Lung (tissue), 12 donors: Measurements from ENCODE around the gene XXYLT1. TPM values are rescaled to one million over a fixed set of nuclear protein-coding genes. Genes with fewer than 3 reads are reported as not detected.

ENCODE experiments used
- ATAC-seq: fragments of 200-7000 bp; cut with Tn5 transposase; one replicate; pipeline ENCODE4 v1.9.1; 2020; ENCODE audit warnings: moderate number of reproducible peaks; ENCODE audit not compliant: insufficient read depth, low FRiP score
- DNase-seq, 3 donors: peaks; one replicate each; pipeline ENCODE4 v3.0.0-alpha.2; 2013 to 2017
- H3K27ac ChIP-seq, 2 donors: one replicate each; pipeline ENCODE4 v1.5.1; 2013; ENCODE audit warnings: mild to moderate bottlenecking in 2 of 2, moderate library complexity in 2 of 2, control low read depth in 1 of 2, inconsistent platforms in 1 of 2, low read depth in 1 of 2, low read length in 1 of 2
- H3K27me3 ChIP-seq, 3 donors: one replicate each; pipeline ENCODE4 v1.5.1; 2013; ENCODE audit warnings: low read length in 2 of 3; ENCODE audit not compliant: control insufficient read depth in 3 of 3, insufficient read depth in 3 of 3
- H3K36me3 ChIP-seq, 4 donors: one replicate each; pipeline ENCODE4 v1.5.1; 2013; ENCODE audit warnings: low read length in 4 of 4, mild to moderate bottlenecking in 1 of 4, moderate library complexity in 1 of 4; ENCODE audit not compliant: control insufficient read depth in 4 of 4, insufficient read depth in 4 of 4
- H3K4me1 ChIP-seq, 5 donors: one replicate each; pipeline ENCODE4 v1.5.1; 2013; ENCODE audit warnings: low read length in 5 of 5, mild to moderate bottlenecking in 2 of 5, moderate library complexity in 1 of 5; ENCODE audit not compliant: control insufficient read depth in 5 of 5, insufficient read depth in 5 of 5
- H3K4me3 ChIP-seq: one replicate; pipeline ENCODE4 v1.5.1; 2013; ENCODE audit warnings: mild to moderate bottlenecking, control low read depth, moderate library complexity
- H3K9ac ChIP-seq, 2 donors: one replicate each; pipeline ENCODE4 v1.5.1; 2013; ENCODE audit warnings: low read length in 2 of 2, control low read depth in 1 of 2; ENCODE audit not compliant: insufficient read depth in 1 of 2
- H3K9me3 ChIP-seq, 4 donors: one replicate each; pipeline ENCODE4 v1.5.1; 2013; ENCODE audit warnings: low read length in 3 of 4, mild to moderate bottlenecking in 1 of 4, moderate library complexity in 1 of 4; ENCODE audit not compliant: control insufficient read depth in 4 of 4, insufficient read depth in 3 of 4
- CTCF ChIP-seq: IDR thresholded peaks from 2 replicates; pipeline ENCODE4 v1.5.1; 2012; ENCODE audit warnings: mild to moderate bottlenecking; ENCODE audit errors: control extremely low read depth, extremely low read depth
- WGBS, 2 donors: extraction: QIAGEN DNeasy Blood & Tissue Kit; methylation state at CpG; one replicate each; pipeline ENCODE4 v1.1.7; 2013; 5-methylcytosine and 5-hydroxymethylcytosine counted together
- polyA plus RNA-seq, 2 donors: library from polyadenylated mRNA; stranded (reverse); fragments of 200-250 nt; gene quantifications; one replicate each; pipeline ENCODE4 v1.2.1, GENCODE V29; 2013
- total RNA-seq, 2 donors: library from RNA; depleted of rRNA in 1 of 2; stranded (reverse); fragments of >200 nt in 1 of 2; gene quantifications; one replicate each; pipeline ENCODE4 v1.2.1, GENCODE V29; 2014 to 2021
- donor health status: control.
- donor health status: control.
- donor health status: Bipolar disorder and iron deficiency.
- donor health status: healthy.
- donor health status: DM: yes; HTN: yes; CAD: no.

The XXYLT1 gene
- total and polyA plus RNA-seq, 4 donors = 4.7 to 15.4 (median 11.4) TPM

- Histone ChIP-seq H3K9me3 (peaks cover 0 to 3% (median 0%) of the 10 kb centered on the region in 4 donors), H3K27ac (no peak overlapping the region), H3K4me3 (no peak overlapping the region), H3K4me1 (peaks cover 0 to 11% (median 0%) of the 10 kb centered on the region in 5 donors), H3K27me3 (no peaks in the 10 kb centered on the region), H3K36me3 (no peaks in the 10 kb centered on the region), H3K9ac (no peak overlapping the region)
- ATAC-seq = peak; percentile 58
- 72 to 82% methylated on average over 12 of the region's 12 CpGs for WGBS, 2 donors
- DNase-seq = no peak
- TF ChIP-seq CTCF = no peak
Observed at GRCh38 chr3:195033531-195034091, 237.3 kb downstream of the XXYLT1 start.

- Histone ChIP-seq H3K4me3 (no peak overlapping the region), H3K27ac (no peak overlapping the region), H3K9ac (no peak overlapping the region), H3K36me3 (no peaks in the 10 kb centered on the region), H3K9me3 (peaks cover 0 to 3% (median 0%) of the 10 kb centered on the region in 4 donors), H3K27me3 (no peaks in the 10 kb centered on the region), H3K4me1 (peaks cover 0 to 11% (median 0%) of the 10 kb centered on the region in 5 donors)
- DNase-seq (no peak), ATAC-seq (no peak)
- TF ChIP-seq CTCF = no peak
- 90% methylated on average over 10 of the region's 10 CpGs for WGBS, 2 donors
Observed at GRCh38 chr3:195032955-195033354, 238.0 kb downstream of the XXYLT1 start.

- Histone ChIP-seq H3K9me3 (peaks cover 0 to 3% (median 0%) of the 10 kb centered on the region in 4 donors), H3K4me3 (no peak overlapping the region), H3K36me3 (no peaks in the 10 kb centered on the region), H3K27me3 (no peaks in the 10 kb centered on the region), H3K9ac (no peak overlapping the region), H3K27ac (peak overlapping the region in 1 of 2 donors; percentile 51), H3K4me1 (peaks cover 0 to 11% (median 0%) of the 10 kb centered on the region in 5 donors)
- DNase-seq (no peak), ATAC-seq (no peak)
- WGBS, 2 donors = 79 to 81% methylated on average over 12 of the region's 12 CpGs
- no peak for TF ChIP-seq CTCF
Observed at GRCh38 chr3:195032106-195032759, 238.7 kb downstream of the XXYLT1 start.
